ENCODE data around the gene DYNLT2B.
"Not testable (repeated sequence)": the region's sequence is repeated elsewhere in the genome, so short reads cannot be mapped to it uniquely, and the experiment has no call there.

The DYNLT2B gene

GRCh38 chr3:196317687-196318467 is at the start of gene DYNLT2B:
TSS of gene DYNLT2B (minus strand) at chr3:196318240. CDS start at chr3:196318152, 88 bp downstream.
- DNase-seq: peak; percentile 93

- no peak for DNase-seq
Measured at GRCh38 chr3:196365736-196366135, 47.7 kb upstream of the DYNLT2B start.

GRCh38 chr3:196360586-196360985 is 42.5 kb upstream of the DYNLT2B start:
- DNase-seq: no peak

- DNase-seq: not testable (repeated sequence)
Measured at GRCh38 chr3:196358540-196358939, 40.5 kb upstream of the DYNLT2B start.

- no peak for DNase-seq
Measured at GRCh38 chr3:196357905-196358304, 39.9 kb upstream of the DYNLT2B start.

- no peak for DNase-seq
Measured at GRCh38 chr3:196356556-196356955, 38.5 kb upstream of the DYNLT2B start.

- DNase-seq: no peak
Measured at GRCh38 chr3:196355668-196356067, 37.6 kb upstream of the DYNLT2B start.

GRCh38 chr3:196354132-196354531 is 36.1 kb upstream of the DYNLT2B start:
- no peak for DNase-seq

- no peak for DNase-seq
Measured at GRCh38 chr3:196351541-196351940, 33.5 kb upstream of the DYNLT2B start.

GRCh38 chr3:196350067-196350466 is 32.0 kb upstream of the DYNLT2B start:
- no peak for DNase-seq

GRCh38 chr3:196348698-196349097 is 30.7 kb upstream of the DYNLT2B start:
- no peak for DNase-seq

- DNase-seq: no peak
Measured at GRCh38 chr3:196344663-196345062, 26.6 kb upstream of the DYNLT2B start.

GRCh38 chr3:196343917-196344316 is 25.9 kb upstream of the DYNLT2B start:
- not testable (repeated sequence) for DNase-seq

- DNase-seq: no peak
Measured at GRCh38 chr3:196341137-196341536, 23.1 kb upstream of the DYNLT2B start.

GRCh38 chr3:196340466-196340865 is 22.4 kb upstream of the DYNLT2B start:
- DNase-seq: no peak

GRCh38 chr3:196339493-196340254 is 21.6 kb upstream of the DYNLT2B start:
- DNase-seq: no peak

GRCh38 chr3:196339044-196339443 is 21.0 kb upstream of the DYNLT2B start:
- no peak for DNase-seq

GRCh38 chr3:196336319-196337145 is 18.5 kb upstream of the DYNLT2B start:
- no peak for DNase-seq

GRCh38 chr3:196335503-196335948 is 17.5 kb upstream of the DYNLT2B start:
- no peak for DNase-seq

GRCh38 chr3:196334982-196335381 is 16.9 kb upstream of the DYNLT2B start:
- no peak for DNase-seq

- DNase-seq: no peak
Measured at GRCh38 chr3:196332168-196332567, 14.1 kb upstream of the DYNLT2B start.

- DNase-seq: no peak
Measured at GRCh38 chr3:196327405-196327804, 9.4 kb upstream of the DYNLT2B start.

- DNase-seq: no peak
Measured at GRCh38 chr3:196326936-196327335, 8.9 kb upstream of the DYNLT2B start.

All from NCI-H146 (cell line).